HCT116 (cell line): ENCODE results near the gene COL18A1.

Experiments
- ATF3 ChIP-seq: IDR thresholded peaks from 2 replicates; pipeline ENCODE4 v1.6.1; 2012
- CEBPB ChIP-seq: IDR thresholded peaks from 2 replicates; pipeline ENCODE4 v1.6.1; 2012; ENCODE audit warnings: low read depth
- CTCF ChIP-seq, 3 experiments: fragments of 200-600 bp in 1 of 3; sonication (generic) in 1 of 3; IDR thresholded peaks in 2 of 3; conservative IDR thresholded peaks in 1 of 3; 2 replicates each; pipeline ENCODE4 v1.5.1; 2012 to 2017; ENCODE audit warnings: low read depth in 2 of 3, low read length in 2 of 3, antibody characterized with exemption in 1 of 3, borderline replicate concordance in 1 of 3, control low read depth in 1 of 3, mild to moderate bottlenecking in 1 of 3, mixed read lengths in 1 of 3, mixed run types in 1 of 3, moderate library complexity in 1 of 3; ENCODE audit not compliant: insufficient read depth in 1 of 3
- EZH2phosphoT487 ChIP-seq: fragments of 200-600 bp; IDR thresholded peaks from 2 replicates; pipeline ENCODE4 v1.6.1; 2018; ENCODE audit warnings: antibody characterized with exemption, borderline replicate concordance
- POLR2A ChIP-seq: IDR thresholded peaks from 2 replicates; pipeline ENCODE4 v1.7.0; 2011; ENCODE audit warnings: borderline replicate concordance; ENCODE audit not compliant: insufficient read depth, insufficient read length; ENCODE audit errors: extremely low read depth
- YY1 ChIP-seq: IDR thresholded peaks from 2 replicates; pipeline ENCODE4 v1.6.1; 2011; ENCODE audit warnings: low read length, low read depth, moderate library complexity, mild to moderate bottlenecking; ENCODE audit not compliant: insufficient replicate concordance; ENCODE audit errors: extremely low read depth
- ZFX ChIP-seq: fragments of 450-650 bp; IDR thresholded peaks from 2 replicates; pipeline ENCODE4 v1.6.1; 2017
- TF ChIP-seq, protein P1 (sequence below): IDR thresholded peaks from 2 replicates; pipeline ENCODE4 v1.6.1; 2012; ENCODE audit warnings: low read depth

DNA sequence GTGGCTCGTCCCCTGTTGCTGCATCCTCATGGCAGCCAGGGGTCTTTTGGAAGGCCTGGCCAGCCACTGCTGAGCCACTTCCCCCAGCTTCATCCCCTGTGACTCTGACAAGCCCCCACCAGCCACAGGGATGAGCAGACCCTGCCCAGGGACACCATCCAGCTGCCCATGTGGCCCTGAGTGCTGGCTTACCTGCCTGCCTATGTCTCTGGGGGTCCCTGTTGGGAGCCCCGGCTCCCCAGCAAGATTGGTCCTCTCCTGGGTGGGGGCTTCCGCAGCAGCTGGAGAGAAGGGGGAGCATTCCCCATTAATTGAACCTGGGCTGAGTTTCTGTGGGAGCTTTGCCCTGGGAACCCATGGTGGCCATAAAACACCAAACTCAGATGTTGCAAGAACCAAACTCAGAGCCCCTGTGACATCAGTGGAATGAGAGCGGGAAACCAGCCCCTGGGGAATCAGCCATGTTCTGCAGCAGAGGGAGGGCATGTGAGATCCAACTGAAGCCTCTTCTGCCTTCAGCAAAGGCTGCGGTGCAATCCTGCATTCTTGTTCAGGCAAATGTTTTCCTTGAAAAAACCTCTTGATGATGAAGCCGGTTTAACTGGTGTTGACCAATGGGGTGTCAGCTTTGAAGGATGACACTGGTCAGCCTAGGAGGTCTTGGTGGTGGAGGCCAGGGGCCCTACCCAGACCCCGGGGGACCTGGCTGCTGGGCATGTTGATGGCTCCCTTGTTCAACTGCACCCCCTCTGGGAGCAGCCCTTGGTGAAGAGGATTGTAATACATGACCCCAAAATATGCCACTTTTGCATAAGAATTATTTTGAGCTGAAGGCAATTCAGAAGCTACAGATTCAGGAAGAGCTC is 28.3 kb upstream of the COL18A1 start:
- TF ChIP-seq CEBPB (no peak), EZH2phosphoT487 (no peak), ATF3 (no peak), POLR2A (no peak), CTCF (IDR thresholded peaks at IDR 0.05 in 2 of 3, conservative IDR thresholded peaks at IDR 0.05 in 1 of 3; ENCODE audit: borderline replicate concordance in 1 of 3, insufficient read depth in 1 of 3, low read depth in 2 of 3, low read length in 2 of 3) (no peak), ZFX (no peak), YY1 (no peak)
- TF ChIP-seq, protein P1, sequence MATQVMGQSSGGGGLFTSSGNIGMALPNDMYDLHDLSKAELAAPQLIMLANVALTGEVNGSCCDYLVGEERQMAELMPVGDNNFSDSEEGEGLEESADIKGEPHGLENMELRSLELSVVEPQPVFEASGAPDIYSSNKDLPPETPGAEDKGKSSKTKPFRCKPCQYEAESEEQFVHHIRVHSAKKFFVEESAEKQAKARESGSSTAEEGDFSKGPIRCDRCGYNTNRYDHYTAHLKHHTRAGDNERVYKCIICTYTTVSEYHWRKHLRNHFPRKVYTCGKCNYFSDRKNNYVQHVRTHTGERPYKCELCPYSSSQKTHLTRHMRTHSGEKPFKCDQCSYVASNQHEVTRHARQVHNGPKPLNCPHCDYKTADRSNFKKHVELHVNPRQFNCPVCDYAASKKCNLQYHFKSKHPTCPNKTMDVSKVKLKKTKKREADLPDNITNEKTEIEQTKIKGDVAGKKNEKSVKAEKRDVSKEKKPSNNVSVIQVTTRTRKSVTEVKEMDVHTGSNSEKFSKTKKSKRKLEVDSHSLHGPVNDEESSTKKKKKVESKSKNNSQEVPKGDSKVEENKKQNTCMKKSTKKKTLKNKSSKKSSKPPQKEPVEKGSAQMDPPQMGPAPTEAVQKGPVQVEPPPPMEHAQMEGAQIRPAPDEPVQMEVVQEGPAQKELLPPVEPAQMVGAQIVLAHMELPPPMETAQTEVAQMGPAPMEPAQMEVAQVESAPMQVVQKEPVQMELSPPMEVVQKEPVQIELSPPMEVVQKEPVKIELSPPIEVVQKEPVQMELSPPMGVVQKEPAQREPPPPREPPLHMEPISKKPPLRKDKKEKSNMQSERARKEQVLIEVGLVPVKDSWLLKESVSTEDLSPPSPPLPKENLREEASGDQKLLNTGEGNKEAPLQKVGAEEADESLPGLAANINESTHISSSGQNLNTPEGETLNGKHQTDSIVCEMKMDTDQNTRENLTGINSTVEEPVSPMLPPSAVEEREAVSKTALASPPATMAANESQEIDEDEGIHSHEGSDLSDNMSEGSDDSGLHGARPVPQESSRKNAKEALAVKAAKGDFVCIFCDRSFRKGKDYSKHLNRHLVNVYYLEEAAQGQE, result no peak
